Measurements from ENCODE around the gene UNC13C.

DNA sequence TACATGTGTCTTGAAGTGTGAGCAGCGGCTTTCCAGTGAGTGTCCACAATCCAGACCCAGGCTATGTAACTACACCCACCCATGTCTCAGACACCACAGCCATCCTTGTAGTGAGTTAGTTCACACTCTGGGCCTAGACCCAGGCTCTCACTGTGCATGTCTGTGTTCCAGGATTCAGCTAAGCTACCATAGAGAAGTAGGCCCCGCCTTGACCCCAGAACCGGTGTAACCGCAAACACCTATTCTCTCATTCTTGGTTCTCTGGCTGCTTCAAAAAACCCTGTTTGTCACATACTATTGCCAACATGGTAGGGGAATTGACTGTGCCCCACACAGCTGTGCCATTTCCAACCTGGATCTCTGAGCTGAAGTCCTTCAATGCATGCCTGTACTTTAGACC, 657.9 kb downstream of the UNC13C start:
- TF ChIP-seq, protein P1, sequence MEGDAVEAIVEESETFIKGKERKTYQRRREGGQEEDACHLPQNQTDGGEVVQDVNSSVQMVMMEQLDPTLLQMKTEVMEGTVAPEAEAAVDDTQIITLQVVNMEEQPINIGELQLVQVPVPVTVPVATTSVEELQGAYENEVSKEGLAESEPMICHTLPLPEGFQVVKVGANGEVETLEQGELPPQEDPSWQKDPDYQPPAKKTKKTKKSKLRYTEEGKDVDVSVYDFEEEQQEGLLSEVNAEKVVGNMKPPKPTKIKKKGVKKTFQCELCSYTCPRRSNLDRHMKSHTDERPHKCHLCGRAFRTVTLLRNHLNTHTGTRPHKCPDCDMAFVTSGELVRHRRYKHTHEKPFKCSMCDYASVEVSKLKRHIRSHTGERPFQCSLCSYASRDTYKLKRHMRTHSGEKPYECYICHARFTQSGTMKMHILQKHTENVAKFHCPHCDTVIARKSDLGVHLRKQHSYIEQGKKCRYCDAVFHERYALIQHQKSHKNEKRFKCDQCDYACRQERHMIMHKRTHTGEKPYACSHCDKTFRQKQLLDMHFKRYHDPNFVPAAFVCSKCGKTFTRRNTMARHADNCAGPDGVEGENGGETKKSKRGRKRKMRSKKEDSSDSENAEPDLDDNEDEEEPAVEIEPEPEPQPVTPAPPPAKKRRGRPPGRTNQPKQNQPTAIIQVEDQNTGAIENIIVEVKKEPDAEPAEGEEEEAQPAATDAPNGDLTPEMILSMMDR (IDR thresholded peaks at IDR 0.05), result no peak
- TF ChIP-seq POLR2A (IDR thresholded peaks at IDR 0.05), result no peak
- no peak for TF ChIP-seq POLR2AphosphoS5 (IDR thresholded peaks at IDR 0.05; ENCODE audit: insufficient read depth in 1 of 2, low read depth in 1 of 2)

Measured in vagina (tissue), 2 donors.